Measurements from ENCODE around the gene TEKT4. TPM values are rescaled to one million over a fixed set of nuclear protein-coding genes. Genes with fewer than 3 reads are reported as not detected.

Gene TEKT4
- total RNA-seq, 1 experiment from 2014 or later = 0.15 TPM

Other genes with a start within 250 kb of the TEKT4 start
- 146 and 171 TPM in 2 replicates for gene MAL, start 154.3 kb downstream of the TEKT4 start, total RNA-seq (2021)

Measured in PC-9 (cell line).